ENCODE results near the gene ANKRD13A.

- TF ChIP-seq CTCF (IDR thresholded peaks at IDR 0.05; ENCODE audit: extremely low read depth in 1 of 2, insufficient read depth in 1 of 2, low read depth in 1 of 2, low read length in 2 of 2) (no peak), POLR2A (IDR thresholded peaks at IDR 0.05; ENCODE audit: low read depth, low read length) (no peak), MYC (IDR thresholded peaks at IDR 0.05; ENCODE audit: low read depth, low read length) (no peak), EZH2 (IDR thresholded peaks at IDR 0.05; ENCODE audit: borderline replicate concordance, low read depth, low read length, severe bottlenecking) (no peak)
- TF ChIP-seq, protein P1, sequence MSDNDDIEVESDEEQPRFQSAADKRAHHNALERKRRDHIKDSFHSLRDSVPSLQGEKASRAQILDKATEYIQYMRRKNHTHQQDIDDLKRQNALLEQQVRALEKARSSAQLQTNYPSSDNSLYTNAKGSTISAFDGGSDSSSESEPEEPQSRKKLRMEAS (IDR thresholded peaks at IDR 0.05; ENCODE audit: insufficient read depth, insufficient read length): no peak
These were observed 48.1 kb upstream of the ANKRD13A start for GRCh38 chr12:109951136-109951535.
